ENCODE data around the gene MUC3A. TPM values are rescaled to one million over a fixed set of nuclear protein-coding genes. Genes with fewer than 3 reads are reported as not detected.
A peak's percentile ranks its signal among the peaks of the same experiment; 100 is the strongest.

The MUC3A gene
- total and polyA plus RNA-seq, 4 donors = 0.17 to 2.5 (median 1.1) TPM

DNA sequence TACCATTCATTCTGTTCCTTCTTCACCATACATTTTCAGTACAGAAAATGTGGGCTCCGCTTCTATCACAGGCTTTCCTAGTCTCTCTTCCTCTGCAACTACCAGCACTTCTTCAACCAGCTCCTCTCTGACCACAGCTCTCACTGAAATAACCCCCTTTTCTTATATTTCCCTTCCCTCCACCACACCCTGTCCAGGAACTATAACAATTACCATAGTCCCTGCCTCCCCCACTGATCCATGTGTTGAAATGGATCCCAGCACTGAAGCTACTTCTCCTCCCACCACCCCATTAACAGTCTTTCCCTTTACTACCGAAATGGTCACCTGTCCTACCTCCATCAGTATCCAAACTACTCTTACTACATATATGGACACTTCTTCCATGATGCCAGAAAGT lies 10.6 kb downstream of the MUC3A start:
- 61% methylated on average over 2 of the region's 2 CpGs for WGBS (ENCODE audit: insufficient coverage)

DNA sequence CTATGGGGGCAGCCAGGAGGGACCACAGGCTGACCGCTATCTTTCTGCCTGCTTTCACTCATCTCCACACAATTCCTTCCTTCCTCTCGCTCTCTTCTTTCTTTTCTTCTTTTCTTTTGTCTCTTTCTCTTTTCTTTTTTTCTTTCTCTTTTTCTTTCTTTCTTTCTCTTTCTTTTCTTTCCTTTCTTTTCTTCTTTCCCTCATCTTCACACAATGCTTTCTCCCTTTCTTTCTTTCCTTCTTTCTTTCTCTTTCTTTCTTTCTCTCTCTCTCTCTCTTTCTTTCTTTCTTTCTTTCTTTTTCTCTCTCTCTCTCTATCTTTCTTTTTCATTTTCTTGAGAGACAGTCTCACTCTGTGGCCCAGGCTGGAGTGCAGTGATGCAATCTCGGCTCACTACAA lies 13.2 kb downstream of the MUC3A start:
- H3K27me3 ChIP-seq (ENCODE audit: control insufficient read depth, insufficient read depth, low read length) = peaks cover 49% of the 10 kb centered on the region
- H3K9me3 ChIP-seq (ENCODE audit: control insufficient read depth, insufficient read depth, low read length) = no peaks in the 10 kb centered on the region
- H3K4me1 ChIP-seq (ENCODE audit: control insufficient read depth, insufficient read depth, low read length) = peaks cover 20% of the 10 kb centered on the region
- H3K36me3 ChIP-seq (ENCODE audit: control insufficient read depth, insufficient read depth, low read length) = peaks cover 2% of the 10 kb centered on the region
- no peak overlapping the region for H3K27ac ChIP-seq (ENCODE audit: low read depth, low read length)
- H3K4me3 ChIP-seq (ENCODE audit: low read depth, low read length) = no peak overlapping the region
- WGBS (ENCODE audit: insufficient coverage) = 86% methylated on average over 3 of the region's 3 CpGs
- DNase-seq (ENCODE audit: low read depth in 4 of 6, low spot score in 6 of 6) = no peak

More for the DNA sequence above, 10.6 kb downstream of the MUC3A start:
- Histone ChIP-seq H3K4me3 (ENCODE audit: low read depth, low read length) (no peak overlapping the region), H3K9me3 (ENCODE audit: control insufficient read depth, insufficient read depth, low read length) (no peaks in the 10 kb centered on the region), H3K4me1 (ENCODE audit: control insufficient read depth, insufficient read depth, low read length) (no peaks in the 10 kb centered on the region), H3K36me3 (ENCODE audit: control insufficient read depth, insufficient read depth, low read length) (no peaks in the 10 kb centered on the region), H3K27ac (ENCODE audit: low read depth, low read length) (no peak overlapping the region), H3K27me3 (ENCODE audit: control insufficient read depth, insufficient read depth, low read length) (peaks cover 23% of the 10 kb centered on the region)
- DNase-seq (ENCODE audit: low read depth in 4 of 6, low spot score in 6 of 6) = no peak

DNA sequence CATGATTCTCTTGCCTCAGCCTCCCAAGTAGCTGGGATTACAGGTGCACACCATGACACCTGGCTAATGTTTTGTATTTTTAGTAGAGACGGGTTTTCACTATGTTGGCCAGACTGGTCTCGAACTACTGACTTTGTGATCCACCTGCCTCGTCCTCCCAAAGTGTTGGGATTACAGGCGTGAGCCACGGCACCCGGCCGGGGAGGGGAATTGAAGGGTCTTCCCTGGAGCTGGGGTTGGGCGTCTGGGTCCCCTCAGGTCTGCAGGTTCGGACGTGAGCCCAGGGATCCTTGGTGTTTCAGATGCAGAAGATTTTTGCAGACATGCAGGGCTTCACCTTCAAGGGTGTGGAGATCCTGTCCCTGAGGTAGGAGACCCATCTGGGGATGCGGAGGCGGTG lies 14.1 kb downstream of the MUC3A start:
- no peaks in the 10 kb centered on the region for H3K9me3 ChIP-seq (ENCODE audit: control insufficient read depth, insufficient read depth, low read length)
- H3K4me3 ChIP-seq (ENCODE audit: low read depth, low read length) = no peak overlapping the region
- peaks cover 2% of the 10 kb centered on the region for H3K36me3 ChIP-seq (ENCODE audit: control insufficient read depth, insufficient read depth, low read length)
- peaks cover 57% of the 10 kb centered on the region for H3K27me3 ChIP-seq (ENCODE audit: control insufficient read depth, insufficient read depth, low read length)
- peaks cover 20% of the 10 kb centered on the region for H3K4me1 ChIP-seq (ENCODE audit: control insufficient read depth, insufficient read depth, low read length)
- WGBS (ENCODE audit: insufficient coverage) = 79% methylated on average over 10 of the region's 12 CpGs
- DNase-seq (ENCODE audit: low read depth in 4 of 6, low spot score in 6 of 6) = no peak
- no peak overlapping the region for H3K27ac ChIP-seq (ENCODE audit: low read depth, low read length)

DNA sequence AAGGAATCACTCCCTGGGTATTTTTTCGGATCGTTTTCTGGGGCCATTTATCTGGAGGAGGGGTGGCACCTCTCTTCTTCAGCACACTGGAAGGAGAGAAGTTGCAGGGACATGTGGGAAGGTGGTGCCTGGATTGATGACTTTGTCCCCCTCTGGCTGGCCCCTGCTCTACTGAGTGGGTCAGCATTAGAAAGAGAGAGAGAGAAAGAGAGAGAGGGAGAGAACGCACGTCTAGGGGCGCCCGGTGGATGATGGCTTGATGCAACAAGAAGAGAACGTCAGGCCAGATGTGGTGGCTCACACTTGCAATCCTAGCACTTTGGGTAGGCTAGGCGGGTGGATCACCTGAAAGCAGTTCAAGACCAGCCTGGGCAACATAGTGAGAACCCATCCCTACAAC lies 14.5 kb downstream of the MUC3A start:
- Histone ChIP-seq H3K36me3 (ENCODE audit: control insufficient read depth, insufficient read depth, low read length) (peaks cover 2% of the 10 kb centered on the region), H3K27me3 (ENCODE audit: control insufficient read depth, insufficient read depth, low read length) (peaks cover 62% of the 10 kb centered on the region), H3K27ac (ENCODE audit: low read depth, low read length) (no peak overlapping the region), H3K9me3 (ENCODE audit: control insufficient read depth, insufficient read depth, low read length) (no peaks in the 10 kb centered on the region), H3K4me1 (ENCODE audit: control insufficient read depth, insufficient read depth, low read length) (peaks cover 20% of the 10 kb centered on the region), H3K4me3 (ENCODE audit: low read depth, low read length) (no peak overlapping the region)
- 86% methylated on average over 7 of the region's 8 CpGs for WGBS (ENCODE audit: insufficient coverage)
- no peak for DNase-seq (ENCODE audit: low read depth in 4 of 6, low spot score in 6 of 6)

DNA sequence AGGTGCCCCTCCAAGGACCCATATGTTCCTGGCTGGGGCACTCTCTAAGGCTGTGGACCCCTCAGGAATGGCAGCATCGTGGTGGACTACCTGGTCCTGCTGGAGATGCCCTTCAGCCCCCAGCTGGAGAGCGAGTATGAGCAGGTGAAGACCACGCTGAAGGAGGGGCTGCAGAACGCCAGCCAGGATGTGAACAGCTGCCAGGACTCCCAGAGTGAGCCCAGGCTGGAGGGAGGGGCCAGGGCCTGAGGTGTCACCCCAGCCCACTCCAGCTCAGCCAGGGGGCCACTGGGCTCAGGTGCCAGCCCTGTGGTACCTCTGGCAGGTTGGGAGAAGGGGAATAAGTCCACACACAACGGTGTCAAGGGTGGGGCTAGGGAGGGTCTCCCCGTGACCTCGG lies 15.3 kb downstream of the MUC3A start:
- H3K27me3 ChIP-seq (ENCODE audit: control insufficient read depth, insufficient read depth, low read length) = peaks cover 64% of the 10 kb centered on the region
- H3K4me1 ChIP-seq (ENCODE audit: control insufficient read depth, insufficient read depth, low read length) = peaks cover 20% of the 10 kb centered on the region
- H3K4me3 ChIP-seq (ENCODE audit: low read depth, low read length) = no peak overlapping the region
- 52% methylated on average over 7 of the region's 7 CpGs for WGBS (ENCODE audit: insufficient coverage)
- no peaks in the 10 kb centered on the region for H3K9me3 ChIP-seq (ENCODE audit: control insufficient read depth, insufficient read depth, low read length)
- no peak for DNase-seq (ENCODE audit: low read depth in 4 of 6, low spot score in 6 of 6)
- H3K36me3 ChIP-seq (ENCODE audit: control insufficient read depth, insufficient read depth, low read length) = peaks cover 2% of the 10 kb centered on the region
- no peak overlapping the region for H3K27ac ChIP-seq (ENCODE audit: low read depth, low read length)

DNA sequence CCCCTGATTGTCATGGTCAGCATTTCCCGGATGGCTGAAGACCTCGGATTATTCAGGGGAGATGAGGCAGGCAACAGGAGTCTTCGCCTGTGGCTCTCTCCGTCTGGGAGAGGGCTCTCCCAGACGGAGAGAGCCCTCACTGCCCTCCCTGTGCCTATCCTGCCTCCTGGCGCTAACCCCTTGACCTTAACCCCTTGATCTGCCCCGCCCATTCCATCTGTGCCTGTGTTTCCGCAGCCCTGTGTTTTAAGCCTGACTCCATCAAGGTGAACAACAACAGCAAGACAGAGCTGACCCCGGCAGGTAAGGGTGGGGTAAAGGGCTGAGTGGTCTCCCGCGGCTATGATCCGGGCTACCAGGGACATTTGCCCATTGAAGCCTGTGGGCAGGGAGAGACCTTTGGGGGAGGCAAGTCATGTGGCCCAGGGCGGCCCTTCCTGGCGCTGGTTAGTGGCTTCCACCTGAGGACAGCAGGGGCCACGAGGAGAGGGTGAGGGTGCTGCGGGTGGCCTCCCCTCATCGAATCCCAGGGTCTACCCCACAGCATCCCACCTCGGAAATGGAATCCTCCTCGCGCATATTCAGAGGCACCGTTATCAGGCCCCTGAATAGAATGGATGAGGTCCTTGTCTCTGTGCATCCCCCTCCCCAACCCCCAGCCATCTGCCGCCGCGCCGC lies 15.8 kb downstream of the MUC3A start:
- peak overlapping the region; percentile 13 for H3K4me3 ChIP-seq (ENCODE audit: low read depth, low read length)
- peaks cover 20% of the 10 kb centered on the region for H3K4me1 ChIP-seq (ENCODE audit: control insufficient read depth, insufficient read depth, low read length)
- H3K27me3 ChIP-seq (ENCODE audit: control insufficient read depth, insufficient read depth, low read length) = peaks cover 64% of the 10 kb centered on the region
- no peak overlapping the region for H3K27ac ChIP-seq (ENCODE audit: low read depth, low read length)
- DNase-seq (ENCODE audit: low read depth in 4 of 6, low spot score in 6 of 6) = no peak
- peaks cover 2% of the 10 kb centered on the region for H3K36me3 ChIP-seq (ENCODE audit: control insufficient read depth, insufficient read depth, low read length)
- H3K9me3 ChIP-seq (ENCODE audit: control insufficient read depth, insufficient read depth, low read length) = no peaks in the 10 kb centered on the region
- 10% methylated on average over 24 of the region's 25 CpGs for WGBS (ENCODE audit: insufficient coverage)

DNA sequence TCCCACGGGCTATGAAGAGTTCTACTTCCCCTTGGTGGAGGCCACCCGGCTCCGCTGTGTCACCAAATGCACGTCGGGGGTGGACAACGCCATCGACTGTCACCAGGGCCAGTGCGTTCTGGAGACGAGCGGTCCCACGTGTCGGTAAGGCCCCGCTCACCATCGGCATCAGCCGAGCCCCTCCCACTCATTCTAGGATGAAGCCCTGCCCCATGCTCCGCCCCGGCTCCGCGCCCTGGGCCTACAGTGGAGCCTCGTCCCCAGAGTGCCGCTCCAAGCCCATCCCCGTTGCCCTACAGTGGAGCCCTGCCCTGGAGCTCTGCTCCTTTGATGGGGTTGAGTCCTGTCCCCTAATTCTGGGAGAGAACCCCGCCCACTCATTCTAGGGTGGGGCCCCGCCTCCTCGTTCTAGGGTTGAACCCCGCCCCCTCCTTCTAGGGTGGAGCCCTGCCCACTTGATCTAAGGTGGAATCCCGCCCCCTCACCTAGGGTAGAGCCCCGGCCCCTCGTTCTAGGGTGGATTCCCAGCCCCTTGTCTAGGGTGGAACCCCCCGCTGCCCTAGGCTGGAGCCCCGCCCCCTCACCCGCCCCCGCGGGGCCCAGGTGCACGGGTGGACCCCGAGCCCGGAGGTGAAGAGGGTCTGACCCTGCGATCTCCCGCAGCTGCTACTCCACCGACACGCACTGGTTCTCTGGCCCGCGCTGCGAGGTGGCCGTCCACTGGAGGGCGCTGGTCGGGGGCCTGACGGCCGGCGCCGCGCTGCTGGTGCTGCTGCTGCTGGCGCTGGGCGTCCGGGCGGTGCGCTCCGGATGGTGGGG lies 16.6 kb downstream of the MUC3A start:
- H3K27me3 ChIP-seq (ENCODE audit: control insufficient read depth, insufficient read depth, low read length) = peaks cover 61% of the 10 kb centered on the region
- peak overlapping the region; percentile 13 for H3K4me3 ChIP-seq (ENCODE audit: low read depth, low read length)
- peak in 3 of 6 donors; percentile 28 to 83 (median 70) for DNase-seq (ENCODE audit: low read depth in 4 of 6, low spot score in 6 of 6)
- peaks cover 20% of the 10 kb centered on the region for H3K4me1 ChIP-seq (ENCODE audit: control insufficient read depth, insufficient read depth, low read length)
- no peaks in the 10 kb centered on the region for H3K9me3 ChIP-seq (ENCODE audit: control insufficient read depth, insufficient read depth, low read length)
- WGBS (ENCODE audit: insufficient coverage) = under 1% methylated on average over 57 of the region's 58 CpGs
- no peak overlapping the region for H3K27ac ChIP-seq (ENCODE audit: low read depth, low read length)
- H3K36me3 ChIP-seq (ENCODE audit: control insufficient read depth, insufficient read depth, low read length) = peaks cover 2% of the 10 kb centered on the region

DNA sequence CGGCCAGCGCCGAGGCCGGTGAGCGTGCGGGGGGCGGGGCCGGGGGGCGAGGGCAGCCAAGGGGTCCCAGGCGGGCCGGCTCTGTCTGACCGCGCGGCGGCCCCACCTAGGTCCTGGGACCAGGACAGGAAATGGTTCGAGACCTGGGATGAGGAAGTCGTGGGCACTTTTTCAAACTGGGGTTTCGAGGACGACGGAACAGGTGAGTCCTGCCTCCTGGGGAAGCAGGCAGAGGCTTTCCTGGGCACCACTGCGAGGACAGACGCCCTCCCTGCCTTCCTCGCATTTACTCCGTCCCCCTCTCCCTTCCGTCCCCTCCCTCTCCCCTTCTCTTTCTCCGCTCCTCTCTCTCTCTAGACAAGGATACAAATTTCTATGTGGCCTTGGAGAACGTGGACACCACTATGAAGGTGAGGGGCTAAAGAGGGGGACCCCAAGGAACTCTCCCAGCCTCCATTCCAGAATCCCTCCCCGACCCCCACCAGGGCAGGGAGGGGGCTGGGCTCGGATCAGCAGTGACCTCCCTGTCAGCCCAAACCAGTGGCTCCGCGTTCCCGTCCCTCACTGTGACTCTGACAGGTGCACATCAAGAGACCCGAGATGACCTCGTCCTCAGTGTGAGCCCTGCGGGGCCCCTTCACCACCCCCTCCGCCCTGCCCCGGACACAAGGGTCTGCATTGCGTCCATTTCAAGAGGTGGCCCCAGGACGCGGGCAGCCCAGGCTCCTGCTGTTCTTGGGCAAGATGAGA lies 17.4 kb downstream of the MUC3A start:
- peaks cover 2% of the 10 kb centered on the region for H3K36me3 ChIP-seq (ENCODE audit: control insufficient read depth, insufficient read depth, low read length)
- H3K4me3 ChIP-seq (ENCODE audit: low read depth, low read length) = no peak overlapping the region
- 8% methylated on average over 40 of the region's 40 CpGs for WGBS (ENCODE audit: insufficient coverage)
- peaks cover 60% of the 10 kb centered on the region for H3K27me3 ChIP-seq (ENCODE audit: control insufficient read depth, insufficient read depth, low read length)
- peaks cover 20% of the 10 kb centered on the region for H3K4me1 ChIP-seq (ENCODE audit: control insufficient read depth, insufficient read depth, low read length)
- H3K9me3 ChIP-seq (ENCODE audit: control insufficient read depth, insufficient read depth, low read length) = no peaks in the 10 kb centered on the region
- peak in 2 of 6 donors; percentile 17 to 19 for DNase-seq (ENCODE audit: low read depth in 4 of 6, low spot score in 6 of 6)
- H3K27ac ChIP-seq (ENCODE audit: low read depth, low read length) = no peak overlapping the region

DNA sequence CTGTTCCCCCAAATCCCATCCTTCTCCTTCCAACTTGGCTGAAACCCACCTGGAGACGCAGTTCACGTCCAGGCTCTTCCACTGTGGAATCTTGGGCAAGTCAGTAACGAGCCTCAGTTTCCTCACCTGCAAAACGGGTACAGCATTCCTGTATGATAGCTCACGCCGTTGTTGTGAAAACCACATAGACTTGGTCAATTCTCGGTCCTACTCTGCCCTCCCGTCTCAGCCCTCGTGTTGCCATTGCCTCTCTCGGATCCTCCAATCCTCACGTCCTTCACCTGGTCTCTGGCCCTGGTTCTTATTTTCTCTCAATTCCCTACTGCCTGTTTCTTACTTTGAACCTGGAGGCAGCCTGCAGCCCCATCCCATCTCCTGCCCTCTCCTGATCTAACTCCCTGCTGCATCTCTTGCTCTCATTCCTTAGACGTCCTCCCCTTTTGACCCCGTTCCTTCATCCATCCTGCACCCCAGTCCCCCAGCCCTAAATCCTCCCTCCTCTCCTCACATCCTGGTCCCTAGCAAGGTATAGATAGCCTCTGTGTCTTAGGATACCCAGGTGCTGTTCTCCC lies 18.0 kb downstream of the MUC3A start:
- Histone ChIP-seq H3K36me3 (ENCODE audit: control insufficient read depth, insufficient read depth, low read length) (peaks cover 2% of the 10 kb centered on the region), H3K4me1 (ENCODE audit: control insufficient read depth, insufficient read depth, low read length) (peaks cover 20% of the 10 kb centered on the region), H3K9me3 (ENCODE audit: control insufficient read depth, insufficient read depth, low read length) (no peaks in the 10 kb centered on the region), H3K27me3 (ENCODE audit: control insufficient read depth, insufficient read depth, low read length) (peaks cover 60% of the 10 kb centered on the region), H3K27ac (ENCODE audit: low read depth, low read length) (no peak overlapping the region), H3K4me3 (ENCODE audit: low read depth, low read length) (no peak overlapping the region)
- WGBS (ENCODE audit: insufficient coverage) = 55% methylated on average over 13 of the region's 13 CpGs
- DNase-seq (ENCODE audit: low read depth in 4 of 6, low spot score in 6 of 6) = no peak

Data from spinal cord (tissue), 10 donors.